HUES6 (cell line): ENCODE measurements around the gene MYH15.

Experiments used
- H3K27ac ChIP-seq: 2 replicates; pipeline ENCODE4 v1.7.0; 2013; ENCODE audit warnings: low read depth, mild to moderate bottlenecking, low read length, inconsistent platforms
- H3K27me3 ChIP-seq: 2 replicates; pipeline ENCODE4 v1.6.1; 2013; ENCODE audit warnings: low read length; ENCODE audit not compliant: control insufficient read depth, insufficient read depth
- H3K36me3 ChIP-seq: 2 replicates; pipeline ENCODE4 v1.6.1; 2013; ENCODE audit warnings: low read length; ENCODE audit not compliant: control insufficient read depth, insufficient read depth
- H3K4me1 ChIP-seq: 2 replicates; pipeline ENCODE4 v1.6.1; 2013; ENCODE audit warnings: low read length; ENCODE audit not compliant: control insufficient read depth, insufficient read depth
- H3K4me3 ChIP-seq: 2 replicates; pipeline ENCODE4 v1.5.1; 2013; ENCODE audit warnings: low read depth, low read length
- H3K9ac ChIP-seq: one replicate; pipeline ENCODE4 v1.6.1; 2013; ENCODE audit warnings: mild to moderate bottlenecking, low read length
- H3K9me3 ChIP-seq: 2 replicates; pipeline ENCODE4 v1.6.1; 2013; ENCODE audit warnings: low read depth, low read length; ENCODE audit not compliant: control insufficient read depth, insufficient read depth

The MYH15 gene

DNA sequence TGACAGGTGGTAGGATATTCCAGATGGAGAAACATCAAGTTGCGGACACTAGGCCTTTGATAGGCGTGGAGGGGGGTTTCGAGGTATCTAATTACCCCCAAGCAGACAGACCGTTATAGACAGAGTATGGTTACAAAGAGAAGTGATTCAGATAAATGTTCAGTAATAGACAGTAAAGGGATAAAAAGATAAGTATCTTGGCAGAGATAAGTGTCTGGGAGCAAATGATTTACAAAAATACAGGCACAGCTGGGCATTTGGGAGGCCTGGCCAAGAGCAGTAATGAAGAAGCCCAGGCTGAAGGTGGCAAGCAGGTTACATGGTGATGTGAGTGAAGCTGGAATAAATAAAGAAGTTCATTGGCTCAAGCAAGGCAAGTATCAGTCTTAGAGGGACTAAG is 659 bp upstream of the MYH15 start:
- Histone ChIP-seq H3K9ac (no peak overlapping the region), H3K27ac (no peak overlapping the region), H3K9me3 (no peaks in the 10 kb centered on the region), H3K4me1 (peaks cover 4% of the 10 kb centered on the region; the same call in 1 of the 2 replicates), H3K4me3 (no peak overlapping the region), H3K27me3 (no peaks in the 10 kb centered on the region), H3K36me3 (no peaks in the 10 kb centered on the region)

DNA sequence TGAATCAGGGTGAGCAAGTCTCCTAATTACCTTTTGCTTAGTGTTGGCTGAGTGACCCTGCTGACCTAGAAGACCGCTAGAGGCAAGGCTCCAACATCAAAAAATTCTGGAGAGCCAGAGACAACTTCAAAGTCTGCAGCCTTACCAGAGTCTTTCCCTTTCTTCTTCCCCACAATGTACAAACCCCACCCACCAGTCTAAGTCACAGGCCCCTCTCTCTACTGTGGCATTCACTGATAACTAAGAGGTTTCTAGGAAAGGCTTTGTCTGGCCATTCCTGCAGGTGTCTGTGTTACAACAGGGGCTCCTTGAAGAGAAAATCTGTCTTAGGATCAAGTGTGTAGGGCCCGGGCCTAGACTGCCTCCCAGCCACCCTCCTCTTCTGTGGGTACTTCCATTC is 525 bp downstream of the MYH15 start:
- H3K4me1 ChIP-seq, result peaks cover 4% of the 10 kb centered on the region; the same call in 1 of the 2 replicates

DNA sequence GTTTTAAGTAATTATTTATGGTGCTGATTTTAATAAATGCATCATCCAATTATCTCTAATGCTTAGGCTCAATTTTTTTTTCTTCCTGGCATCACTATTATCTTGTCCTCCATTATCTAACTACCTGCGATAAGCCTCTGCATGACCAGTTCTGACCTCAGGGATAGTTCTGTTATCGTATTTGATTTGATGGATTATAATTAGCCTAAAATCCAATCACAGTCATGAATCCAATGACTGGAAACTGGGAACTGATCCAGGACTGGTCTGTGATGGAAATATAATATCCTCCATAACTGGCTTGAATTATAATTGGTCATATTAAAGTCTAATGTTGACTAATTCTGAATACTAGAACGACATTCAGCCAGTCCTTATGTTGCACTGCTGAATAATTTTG is 1.1 kb downstream of the MYH15 start:
- Histone ChIP-seq H3K9ac (no peak overlapping the region), H3K4me1 (peaks cover 4% of the 10 kb centered on the region; the same call in 1 of the 2 replicates), H3K4me3 (no peak overlapping the region), H3K9me3 (no peaks in the 10 kb centered on the region), H3K27ac (no peak overlapping the region), H3K36me3 (no peaks in the 10 kb centered on the region), H3K27me3 (no peaks in the 10 kb centered on the region)

More for the DNA sequence above, 525 bp downstream of the MYH15 start:
- Histone ChIP-seq H3K9me3 (no peaks in the 10 kb centered on the region), H3K27ac (no peak overlapping the region), H3K4me3 (no peak overlapping the region), H3K9ac (no peak overlapping the region), H3K27me3 (no peaks in the 10 kb centered on the region), H3K36me3 (no peaks in the 10 kb centered on the region)

DNA sequence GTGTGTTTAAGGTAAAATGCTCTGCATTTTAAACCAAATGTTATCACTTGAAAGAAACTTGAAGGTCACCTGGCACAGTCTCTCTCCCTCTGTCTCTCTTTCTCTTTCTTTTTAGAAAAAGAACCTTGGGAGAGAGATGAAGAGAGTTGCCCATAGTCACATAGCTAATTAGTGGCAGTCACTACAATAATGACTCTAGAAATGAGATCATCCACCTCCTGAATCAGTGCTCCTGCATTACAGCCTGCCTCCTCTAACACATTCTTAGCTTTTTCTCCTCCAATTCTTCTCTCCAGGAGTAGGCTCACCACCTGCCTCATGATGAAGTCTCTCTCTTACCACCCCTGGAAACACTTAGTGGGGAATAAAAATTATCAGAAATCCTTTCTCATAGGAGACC is 2.5 kb downstream of the MYH15 start:
- Histone ChIP-seq H3K27ac (no peak overlapping the region), H3K36me3 (no peaks in the 10 kb centered on the region), H3K9ac (no peak overlapping the region), H3K4me3 (no peak overlapping the region), H3K4me1 (peaks cover 4% of the 10 kb centered on the region; the same call in 1 of the 2 replicates), H3K27me3 (no peaks in the 10 kb centered on the region), H3K9me3 (0 out of 2 replicates have a peak, but pooled peaks cover 2% of the 10 kb centered on the region)

DNA sequence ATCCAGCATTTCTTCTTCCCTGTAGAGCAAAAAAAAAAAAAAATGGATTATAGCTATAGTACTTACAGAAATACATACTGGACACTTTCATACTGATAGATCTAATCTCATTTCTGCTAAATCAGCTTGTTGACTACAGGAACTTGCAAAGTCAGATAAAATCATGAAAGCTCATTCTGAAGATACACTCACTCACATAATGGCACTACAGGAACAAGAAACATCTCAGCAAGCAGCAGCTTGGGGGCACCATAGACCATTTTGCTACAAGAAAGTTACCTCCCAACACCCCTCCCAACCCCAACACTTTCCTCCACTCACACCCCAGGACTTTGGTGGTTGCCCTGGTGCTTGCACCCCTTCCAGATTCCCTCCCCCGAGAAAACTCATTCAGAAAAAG is 4.6 kb downstream of the MYH15 start:
- Histone ChIP-seq H3K36me3 (no peaks in the 10 kb centered on the region), H3K9ac (no peak overlapping the region), H3K9me3 (0 out of 2 replicates have a peak, but pooled peaks cover 2% of the 10 kb centered on the region)

DNA sequence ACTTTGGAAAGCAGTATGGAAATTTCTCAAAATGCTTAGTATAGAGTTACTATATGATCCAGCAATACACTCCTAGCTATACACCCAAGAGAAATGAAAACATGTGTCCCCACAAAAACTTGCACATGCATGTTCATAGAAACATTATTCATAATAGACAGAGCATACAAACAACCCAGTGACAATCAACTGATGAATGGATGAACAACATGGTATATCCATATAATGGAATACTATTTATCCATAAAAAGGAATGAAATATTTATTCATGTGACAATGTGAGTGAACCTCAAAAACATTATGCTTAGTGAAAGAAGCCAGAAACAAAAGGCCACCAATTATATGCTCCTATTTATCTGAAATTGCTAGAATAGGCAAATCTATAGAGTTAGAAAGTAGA is 6.7 kb downstream of the MYH15 start:
- H3K27ac ChIP-seq, result no peak overlapping the region
- no peak overlapping the region for H3K9ac ChIP-seq
- H3K9me3 ChIP-seq, result 0 out of 2 replicates have a peak, but pooled peaks cover 2% of the 10 kb centered on the region
- no peaks in the 10 kb centered on the region for H3K36me3 ChIP-seq
- H3K4me3 ChIP-seq, result no peak overlapping the region
- no peaks in the 10 kb centered on the region for H3K27me3 ChIP-seq
- peaks cover 4% of the 10 kb centered on the region; the same call in 1 of the 2 replicates for H3K4me1 ChIP-seq

More for the DNA sequence above, 4.6 kb downstream of the MYH15 start:
- no peak overlapping the region for H3K4me3 ChIP-seq
- H3K4me1 ChIP-seq, result peaks cover 4% of the 10 kb centered on the region; the same call in 1 of the 2 replicates
- H3K27ac ChIP-seq, result no peak overlapping the region
- H3K27me3 ChIP-seq, result no peaks in the 10 kb centered on the region

DNA sequence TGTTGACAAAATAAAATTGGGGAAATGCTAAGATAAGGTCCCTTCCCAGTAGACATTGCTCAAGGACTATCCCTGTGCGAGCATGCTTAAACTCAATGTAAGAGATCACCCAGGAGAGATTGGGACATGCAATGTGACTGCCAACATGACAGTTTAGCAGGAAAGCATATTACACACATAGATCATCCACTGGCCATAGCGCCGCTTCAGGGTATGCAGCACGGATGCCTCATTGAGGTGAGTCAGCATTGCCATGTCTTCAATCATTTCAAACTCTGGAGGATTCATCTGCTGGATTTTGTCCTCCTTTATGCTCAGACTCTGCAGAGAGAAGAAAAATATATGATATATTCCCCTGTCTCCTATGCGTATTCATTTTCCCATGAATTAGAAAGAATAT is 8.9 kb downstream of the MYH15 start:
- no peak overlapping the region for H3K4me3 ChIP-seq
- 0 out of 2 replicates have a peak, but pooled peaks cover 2% of the 10 kb centered on the region for H3K9me3 ChIP-seq
- no peaks in the 10 kb centered on the region for H3K27me3 ChIP-seq
- no peaks in the 10 kb centered on the region for H3K4me1 ChIP-seq
- no peak overlapping the region for H3K9ac ChIP-seq
- no peak overlapping the region for H3K27ac ChIP-seq
- H3K36me3 ChIP-seq, result no peaks in the 10 kb centered on the region

DNA sequence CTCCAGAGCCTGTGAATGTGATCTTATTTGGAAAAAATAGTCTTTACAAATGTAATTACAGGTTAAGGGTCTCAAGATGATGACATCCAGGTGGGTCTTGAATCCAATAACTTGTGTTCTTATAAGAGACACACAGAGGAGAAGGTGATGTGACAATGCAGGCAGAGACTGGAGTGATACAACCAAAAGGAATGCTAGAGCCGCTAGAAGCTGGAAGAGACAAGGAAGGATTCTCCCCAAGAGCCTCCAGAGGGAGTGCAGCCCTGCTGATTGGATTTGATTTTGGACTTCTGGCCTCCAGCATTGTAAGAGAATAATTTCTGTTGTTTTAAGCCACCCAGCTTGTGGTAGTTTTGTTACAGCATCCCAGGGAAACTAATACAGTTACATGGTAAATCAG is 9.7 kb downstream of the MYH15 start:
- Histone ChIP-seq H3K4me3 (no peak overlapping the region), H3K9me3 (0 out of 2 replicates have a peak, but pooled peaks cover 2% of the 10 kb centered on the region), H3K27ac (no peak overlapping the region), H3K4me1 (no peaks in the 10 kb centered on the region), H3K27me3 (no peaks in the 10 kb centered on the region), H3K9ac (no peak overlapping the region), H3K36me3 (no peaks in the 10 kb centered on the region)

DNA sequence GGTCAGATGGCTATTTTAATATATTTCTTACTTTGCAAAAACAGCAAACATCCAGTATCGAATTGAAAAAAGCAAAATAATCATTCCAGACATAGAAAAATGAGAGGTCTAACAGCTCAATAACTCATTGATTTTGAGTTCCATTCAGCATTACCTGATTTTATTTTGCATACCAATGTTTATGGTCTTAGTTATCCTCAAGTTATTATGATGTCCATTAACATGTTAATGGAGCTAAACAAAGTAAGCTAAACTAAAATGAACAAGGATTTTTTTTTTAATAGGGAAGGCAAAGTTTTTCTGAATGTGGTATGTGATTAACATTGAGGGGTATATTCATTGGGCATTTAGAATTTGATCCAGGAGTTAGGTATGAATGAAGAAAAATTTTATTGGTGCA is 13.1 kb downstream of the MYH15 start:
- no peaks in the 10 kb centered on the region for H3K4me1 ChIP-seq
- H3K27ac ChIP-seq, result no peak overlapping the region
- H3K4me3 ChIP-seq, result no peak overlapping the region
- no peak overlapping the region for H3K9ac ChIP-seq
- H3K36me3 ChIP-seq, result no peaks in the 10 kb centered on the region
- no peaks in the 10 kb centered on the region for H3K9me3 ChIP-seq
- H3K27me3 ChIP-seq, result no peaks in the 10 kb centered on the region

DNA sequence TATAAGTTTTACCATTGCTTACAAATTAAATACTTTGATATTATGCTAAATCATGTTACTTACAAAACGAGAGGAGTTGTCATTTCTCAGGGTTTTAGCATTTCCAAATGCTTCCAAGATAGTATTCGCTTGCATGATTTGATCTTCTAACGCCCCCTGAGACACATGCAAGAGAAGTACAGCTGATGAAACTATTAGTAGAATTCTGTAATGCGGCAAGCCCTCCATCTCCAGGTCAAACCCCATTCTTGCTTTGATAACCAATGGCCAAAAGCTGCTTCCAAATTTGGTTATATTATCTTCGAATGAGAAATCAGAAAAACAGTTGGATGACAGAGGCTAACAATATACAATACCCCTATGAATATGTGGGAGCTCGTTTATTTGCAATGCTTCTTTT is 14.7 kb downstream of the MYH15 start:
- Histone ChIP-seq H3K36me3 (no peaks in the 10 kb centered on the region), H3K27ac (no peak overlapping the region), H3K9ac (no peak overlapping the region), H3K4me1 (no peaks in the 10 kb centered on the region), H3K9me3 (no peaks in the 10 kb centered on the region), H3K4me3 (no peak overlapping the region), H3K27me3 (no peaks in the 10 kb centered on the region)

DNA sequence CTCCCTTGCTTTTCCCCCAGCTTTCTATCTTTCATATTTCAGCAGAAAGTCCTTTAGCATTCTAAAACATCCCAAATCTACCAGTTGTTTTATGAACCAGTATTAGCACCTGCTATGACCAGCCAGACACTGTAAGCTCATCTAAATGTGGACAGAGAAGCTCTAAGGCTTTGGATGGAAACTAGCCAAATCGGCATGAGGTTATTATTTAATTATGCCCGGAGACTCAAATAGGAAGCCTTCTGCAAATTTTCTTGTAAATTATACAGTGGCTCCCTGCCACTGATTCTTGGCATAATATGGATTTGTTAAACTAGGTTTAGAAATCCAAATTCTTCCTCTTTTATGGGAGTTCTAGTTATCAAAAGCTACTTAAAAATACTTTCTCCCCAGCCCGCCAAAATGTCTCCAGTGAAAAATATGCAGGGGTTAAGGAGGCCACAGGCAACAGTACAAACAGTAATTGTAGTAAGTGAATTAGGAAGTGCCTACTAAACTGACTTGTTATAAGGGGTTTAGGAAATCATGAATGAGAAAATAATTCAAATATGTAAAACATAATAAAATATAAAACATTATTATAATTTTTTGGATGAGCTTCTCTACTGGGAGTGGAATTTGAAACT is 15.4 kb downstream of the MYH15 start:
- no peak overlapping the region for H3K27ac ChIP-seq
- H3K9me3 ChIP-seq, result no peaks in the 10 kb centered on the region
- H3K4me1 ChIP-seq, result no peaks in the 10 kb centered on the region
- no peak overlapping the region for H3K9ac ChIP-seq
- H3K4me3 ChIP-seq, result no peak overlapping the region
- no peaks in the 10 kb centered on the region for H3K27me3 ChIP-seq
- H3K36me3 ChIP-seq, result no peaks in the 10 kb centered on the region
